Left ventricle myocardium inferior (tissue), 1 donor: ENCODE measurements around the gene ITIH3. TPM values are rescaled to one million over a fixed set of nuclear protein-coding genes. Genes with fewer than 3 reads are reported as not detected.

ENCODE experiments used
- DNase-seq: peaks from one replicate; pipeline ENCODE4 v3.0.0-alpha.2; 2020
- H3K27ac ChIP-seq: fragments of 200-600 bp; replicated peaks from 2 replicates; pipeline ENCODE4 v1.8.0; 2021
- H3K27me3 ChIP-seq: fragments of 200-600 bp; 2 replicates; pipeline ENCODE4 v1.8.0; 2021; ENCODE audit warnings: low read depth
- H3K36me3 ChIP-seq: fragments of 200-600 bp; 2 replicates; pipeline ENCODE4 v1.8.0; 2021
- H3K4me1 ChIP-seq: fragments of 200-600 bp; 2 replicates; pipeline ENCODE4 v1.8.0; 2021
- H3K4me3 ChIP-seq: fragments of 200-600 bp; 2 replicates; pipeline ENCODE4 v1.8.0; 2021; ENCODE audit warnings: mild to moderate bottlenecking, moderate library complexity
- H3K9me3 ChIP-seq: fragments of 200-600 bp; replicated peaks from 2 replicates; pipeline ENCODE4 v1.8.0; 2021
- CTCF ChIP-seq: fragments of 200-600 bp; IDR thresholded peaks from 2 replicates; pipeline ENCODE4 v1.8.0; 2021; ENCODE audit warnings: antibody characterized with exemption, mild to moderate bottlenecking, borderline replicate concordance
- intact Hi-C: fragments of 100-400 bp; cut with micrococcal nuclease; formaldehyde crosslinking; loops from one replicate; pipeline ENCODE4 v1.11.0; 2022
- total RNA-seq: library from RNA; stranded (reverse); fragmentation: NEBNext Ultra II Directional; extraction: Animal tissue kit (Norgen Biotek cat#: 25700); gene quantifications from one replicate; pipeline ENCODE4 v1.2.1, GENCODE V29; 2021
- donor health status: DM: no; HTN: yes; CAD: no; lungs with severe emphysema.

Gene ITIH3
- total RNA-seq, 1 donor from 2014 or later, result 0.55 TPM

- DNase-seq, result no peak
- H3K4me1 ChIP-seq, result no peaks in the 10 kb centered on the region
- H3K4me3 ChIP-seq, result no peak overlapping the region
- intact Hi-C loops, result no loop called here
- TF ChIP-seq CTCF, result no peak
- H3K27me3 ChIP-seq, result peaks cover 3% of the 10 kb centered on the region
- H3K27ac ChIP-seq, result no peak overlapping the region
- H3K36me3 ChIP-seq, result no peaks in the 10 kb centered on the region
- H3K9me3 ChIP-seq, result no peaks in the 10 kb centered on the region
These were observed 5.5 kb downstream of the ITIH3 start for GRCh38 chr3:52800079-52800478.

DNA sequence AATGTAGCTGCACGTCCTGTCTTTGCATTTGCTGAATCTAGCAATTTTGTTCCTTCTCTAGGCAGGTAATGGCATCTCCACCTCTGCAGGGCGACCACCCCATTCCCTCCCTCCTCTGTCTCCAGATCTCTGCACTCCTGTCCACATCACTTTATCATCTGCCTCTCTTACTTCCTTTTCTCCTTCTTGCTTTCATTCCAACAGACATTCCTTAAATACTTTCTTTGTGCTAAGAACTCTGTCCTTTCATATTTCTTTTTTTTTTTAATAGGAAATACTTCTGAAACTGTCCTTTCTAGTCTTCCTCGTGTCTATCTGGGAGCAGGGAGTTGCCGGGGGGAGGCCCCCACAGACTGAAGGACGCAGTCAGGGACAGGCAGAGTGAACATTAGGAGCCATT lies 7.2 kb downstream of the ITIH3 start:
- no peak overlapping the region for H3K27ac ChIP-seq
- no peaks in the 10 kb centered on the region for H3K4me1 ChIP-seq
- TF ChIP-seq CTCF, result no peak
- no peaks in the 10 kb centered on the region for H3K36me3 ChIP-seq
- no peaks in the 10 kb centered on the region for H3K9me3 ChIP-seq
- H3K27me3 ChIP-seq, result peaks cover 16% of the 10 kb centered on the region
- DNase-seq, result no peak
- no peak overlapping the region for H3K4me3 ChIP-seq
- intact Hi-C loops, result no loop called here

GRCh38 chr3:52805270-52806039 lies 10.9 kb downstream of the ITIH3 start:
- DNase-seq, result no peak
- no peak for TF ChIP-seq CTCF
- no peaks in the 10 kb centered on the region for H3K9me3 ChIP-seq
- H3K27me3 ChIP-seq, result peaks cover 16% of the 10 kb centered on the region
- no peak overlapping the region for H3K4me3 ChIP-seq
- no peaks in the 10 kb centered on the region for H3K36me3 ChIP-seq
- no peaks in the 10 kb centered on the region for H3K4me1 ChIP-seq
- H3K27ac ChIP-seq, result no peak overlapping the region
- intact Hi-C loops, result no loop called here

- H3K27ac ChIP-seq, result no peak overlapping the region
- H3K4me1 ChIP-seq, result no peaks in the 10 kb centered on the region
- H3K9me3 ChIP-seq, result no peaks in the 10 kb centered on the region
- no peak for TF ChIP-seq CTCF
- intact Hi-C loops, result no loop called here
- no peak overlapping the region for H3K4me3 ChIP-seq
- H3K36me3 ChIP-seq, result no peaks in the 10 kb centered on the region
- no peak for DNase-seq
- peaks cover 16% of the 10 kb centered on the region for H3K27me3 ChIP-seq
These were observed 14.6 kb downstream of the ITIH3 start for GRCh38 chr3:52809149-52809548.

DNA sequence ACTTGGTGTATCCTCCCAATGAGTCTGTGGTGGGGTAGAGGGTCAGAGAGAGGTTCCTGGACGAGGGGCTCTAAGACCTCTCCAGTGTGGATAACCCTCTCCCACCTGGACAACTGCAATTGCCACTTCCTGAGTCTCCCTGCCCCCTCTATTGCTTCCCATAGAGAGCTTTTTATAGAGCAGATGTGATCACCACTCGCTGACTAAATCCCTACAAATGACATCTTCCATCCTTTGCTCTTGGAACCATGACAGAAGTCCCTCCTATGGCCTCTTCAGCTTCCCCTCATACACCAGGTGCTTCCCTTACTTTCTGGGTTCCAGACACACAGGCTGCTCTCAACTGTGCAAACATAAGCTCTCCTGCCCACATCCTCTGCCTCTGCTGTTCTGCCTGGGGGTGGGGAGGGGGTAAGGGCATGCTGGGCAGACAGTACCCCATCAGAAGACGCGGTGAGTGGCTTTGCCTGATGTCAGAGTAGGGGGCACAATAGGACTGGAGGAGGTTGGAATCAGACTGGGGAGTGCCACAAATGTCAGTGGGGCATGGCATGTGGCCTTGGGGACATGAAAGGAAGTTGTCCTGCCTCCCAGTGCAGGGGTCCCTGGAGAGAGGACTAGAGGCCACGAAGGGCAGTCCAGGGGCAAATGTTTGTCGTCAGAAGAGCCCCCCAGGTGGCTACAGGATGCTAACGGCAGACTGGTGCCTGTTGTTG lies 15.2 kb downstream of the ITIH3 start:
- Histone ChIP-seq H3K27ac (no peak overlapping the region), H3K27me3 (peaks cover 15% of the 10 kb centered on the region), H3K4me3 (no peak overlapping the region), H3K4me1 (no peaks in the 10 kb centered on the region), H3K9me3 (no peaks in the 10 kb centered on the region), H3K36me3 (no peaks in the 10 kb centered on the region)
- no peak for TF ChIP-seq CTCF
- intact Hi-C loops, result no loop called here
- no peak for DNase-seq
